ENCODE results near the gene SEMA3E.
"Not testable (repeated sequence)": the region's sequence is repeated elsewhere in the genome, so short reads cannot be mapped to it uniquely, and the experiment has no call there.

Gene SEMA3E

DNA sequence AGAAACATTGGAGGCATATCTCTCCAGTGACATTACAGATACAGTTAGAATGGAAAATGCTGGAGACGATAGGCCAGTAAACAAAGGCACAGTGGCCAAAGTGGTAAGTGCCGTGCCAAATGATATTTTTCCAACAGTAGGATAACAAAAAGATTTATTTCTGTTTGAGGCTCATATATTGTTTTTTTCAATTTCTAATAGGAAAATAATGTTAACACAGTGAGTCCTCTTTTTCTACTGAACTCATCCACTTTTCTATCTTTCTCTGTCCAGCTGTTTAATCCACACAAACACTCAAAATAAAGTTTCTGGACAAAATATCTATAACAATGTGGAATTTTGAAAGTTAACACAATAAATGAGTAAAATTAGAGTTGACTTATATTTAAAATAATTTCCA is 201.3 kb downstream of the SEMA3E start:
- no peak for DNase-seq

DNA sequence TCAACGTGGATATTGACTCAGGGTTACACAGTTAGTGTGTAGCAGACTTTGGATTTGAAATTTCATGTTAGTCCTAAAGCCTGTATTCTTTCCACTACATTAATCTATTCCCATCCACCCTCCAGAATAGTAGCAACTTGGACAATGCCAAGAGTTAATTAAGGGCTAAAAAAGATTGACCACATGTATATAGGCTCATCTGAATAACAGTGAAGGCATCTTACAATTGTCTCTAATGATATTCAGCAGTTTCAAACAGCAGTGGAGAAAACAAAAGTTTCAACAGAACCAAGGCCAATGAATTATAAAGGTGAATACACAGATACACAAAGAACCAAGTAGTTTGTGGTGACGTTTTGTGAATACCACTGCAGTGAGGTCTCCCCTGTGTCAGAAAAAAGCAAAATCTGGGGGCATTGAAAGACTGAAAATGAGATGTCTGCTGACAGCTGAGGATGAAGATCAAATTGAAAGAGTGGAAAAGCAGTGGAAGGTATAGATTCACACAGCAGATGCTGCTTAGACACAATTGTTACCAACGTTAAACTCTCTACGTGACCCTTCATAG is 202.8 kb downstream of the SEMA3E start:
- DNase-seq, result no peak

DNA sequence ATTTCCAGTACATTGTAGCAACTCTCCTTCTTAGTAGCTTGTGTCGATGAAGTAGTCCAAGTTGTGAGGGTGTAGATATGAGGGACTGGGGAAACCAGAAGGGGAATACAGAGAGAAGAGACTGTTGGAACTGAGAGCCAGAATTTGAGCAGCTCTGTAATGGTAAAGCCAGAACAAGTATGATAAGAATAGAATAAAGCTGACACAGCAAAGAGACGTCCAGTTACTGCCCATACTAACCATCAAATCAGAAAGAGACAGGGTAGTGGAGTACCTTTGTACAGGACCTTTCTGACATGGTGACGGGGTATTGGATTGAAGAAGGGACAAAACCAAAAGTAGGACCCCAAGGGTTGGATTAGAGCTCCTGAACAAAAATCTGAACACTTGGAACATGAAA is 206.0 kb downstream of the SEMA3E start:
- no peak for DNase-seq

DNA sequence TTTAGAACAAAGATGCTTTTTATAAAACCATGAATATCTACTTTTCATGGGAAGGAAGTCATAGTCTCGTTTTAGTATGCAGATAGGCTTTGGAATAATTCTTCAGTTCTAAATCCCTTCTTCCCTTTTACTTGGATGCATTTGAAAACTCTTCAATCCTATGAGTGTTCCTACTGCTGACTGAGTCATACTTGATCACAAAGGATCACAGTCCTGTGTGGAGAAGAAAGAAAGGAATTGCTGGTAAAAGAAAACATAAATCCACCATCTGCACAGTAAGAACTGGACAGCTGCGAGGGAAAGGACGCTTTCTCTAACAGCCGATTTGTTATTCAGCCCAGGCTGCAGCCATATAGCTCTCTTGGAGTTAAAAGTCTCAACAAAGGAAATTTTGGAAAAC is 209.9 kb downstream of the SEMA3E start:
- no peak for DNase-seq

DNA sequence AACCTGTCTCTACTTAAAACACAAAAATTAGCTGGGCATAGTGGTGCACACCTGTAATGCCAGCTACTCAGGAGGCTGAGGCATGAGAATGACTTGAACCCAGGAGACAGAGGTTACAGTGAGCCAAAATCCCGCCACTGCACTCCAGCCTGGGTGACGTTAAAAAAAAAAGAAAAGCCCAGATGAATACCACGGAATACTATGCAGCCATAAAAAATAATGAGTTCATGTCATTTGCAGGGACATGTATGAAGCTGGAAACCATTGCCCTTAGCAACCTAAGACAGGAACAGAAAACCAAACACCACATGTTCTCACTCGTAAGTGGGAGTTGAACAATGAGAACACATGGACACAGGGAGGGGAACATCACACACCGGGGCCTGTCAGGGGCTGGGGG is 218.7 kb downstream of the SEMA3E start:
- DNase-seq, result not testable (repeated sequence)

DNA sequence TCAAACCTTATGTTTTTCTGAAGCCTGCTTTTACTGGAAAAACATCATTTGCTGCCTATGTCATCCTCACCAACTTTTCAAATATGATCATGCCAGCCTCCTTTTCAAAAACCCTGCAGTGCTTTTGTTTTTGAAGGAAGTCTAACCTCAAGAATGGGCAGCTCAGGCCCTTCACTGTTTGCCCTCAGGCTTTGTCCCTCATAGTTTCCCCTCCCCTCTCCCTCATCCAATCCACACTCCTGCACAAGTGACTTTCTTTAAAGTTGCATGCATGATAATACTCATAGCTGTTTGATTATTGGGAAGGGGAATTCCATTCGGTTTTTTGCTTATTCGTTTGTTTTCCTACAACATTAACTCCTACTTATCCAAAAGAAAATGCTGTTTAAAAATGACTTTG is 219.4 kb downstream of the SEMA3E start:
- no peak for DNase-seq

DNA sequence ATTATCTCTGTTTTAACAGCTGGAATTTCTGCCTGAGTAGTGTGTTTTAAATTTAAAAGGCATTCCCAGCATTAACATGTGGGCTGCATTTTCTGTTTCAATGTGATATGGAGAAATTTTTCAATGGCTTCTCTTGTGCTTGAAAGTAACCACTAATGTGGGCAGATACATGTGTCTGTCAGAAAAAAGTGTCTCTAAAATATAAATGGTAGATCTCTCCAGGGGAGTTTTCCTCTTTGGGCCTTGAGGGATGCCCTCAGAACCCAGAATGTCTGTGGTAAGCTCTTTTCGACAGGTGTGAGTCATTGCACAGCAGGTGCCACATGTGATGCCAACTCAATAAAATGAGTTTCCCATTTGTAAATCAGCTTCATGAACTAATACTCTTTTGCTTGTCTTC is 221.1 kb downstream of the SEMA3E start:
- DNase-seq, result no peak

DNA sequence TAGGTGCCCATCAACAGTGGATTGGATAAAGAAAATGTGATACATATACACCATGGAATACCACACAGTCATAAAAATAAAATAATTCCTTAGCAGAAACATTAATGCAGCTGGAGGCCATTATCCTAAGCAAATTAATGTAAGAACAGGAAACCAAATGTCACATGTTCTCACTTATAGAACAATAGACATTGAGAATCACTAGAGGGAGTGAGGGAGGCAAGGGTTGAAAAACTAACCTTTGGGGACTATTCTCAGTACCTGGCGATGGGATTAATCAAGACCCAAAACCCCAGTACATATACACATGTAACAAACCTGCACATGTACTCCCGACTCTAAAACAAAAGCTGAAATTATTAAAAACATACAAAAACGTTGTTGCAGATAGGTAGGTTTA is 222.6 kb downstream of the SEMA3E start:
- DNase-seq, result no peak

DNA sequence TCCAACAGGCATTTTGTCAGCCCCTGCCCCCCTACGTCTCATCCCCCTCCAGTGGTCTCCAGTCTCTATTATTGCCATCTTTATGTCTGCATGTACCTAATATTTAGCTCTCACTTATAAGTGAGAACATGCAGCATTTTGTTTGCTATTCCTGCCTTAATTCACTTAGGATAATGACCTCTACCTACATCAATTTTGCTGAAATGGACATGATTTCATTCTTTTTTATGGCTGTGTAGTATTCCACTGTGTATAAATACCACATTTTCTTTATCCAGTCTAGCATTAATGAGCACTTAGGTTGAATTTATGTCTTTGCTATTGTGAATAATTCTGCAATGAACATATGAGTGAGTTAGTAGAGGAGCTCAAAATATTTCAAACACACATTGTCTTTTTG is 229.9 kb downstream of the SEMA3E start:
- DNase-seq, result no peak

DNA sequence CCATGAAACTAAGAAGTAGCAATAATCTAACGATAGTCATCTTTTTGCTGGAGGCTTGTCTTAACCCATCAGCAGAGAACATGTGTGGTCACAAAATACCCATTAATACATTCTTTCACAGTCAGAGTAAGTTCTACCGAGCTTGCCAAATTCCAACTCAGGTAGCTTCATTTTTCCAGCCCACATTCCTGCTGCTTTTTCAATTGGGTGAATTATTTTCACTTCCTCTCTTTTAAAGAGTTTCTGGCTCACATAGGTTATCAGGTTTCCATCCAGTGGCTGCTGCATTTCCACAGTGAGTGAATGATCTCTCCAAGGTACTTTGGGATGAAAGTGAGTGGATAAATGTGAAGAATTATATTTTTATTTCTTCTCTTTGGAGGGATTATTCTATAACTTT is 233.1 kb downstream of the SEMA3E start:
- no peak for DNase-seq

DNA sequence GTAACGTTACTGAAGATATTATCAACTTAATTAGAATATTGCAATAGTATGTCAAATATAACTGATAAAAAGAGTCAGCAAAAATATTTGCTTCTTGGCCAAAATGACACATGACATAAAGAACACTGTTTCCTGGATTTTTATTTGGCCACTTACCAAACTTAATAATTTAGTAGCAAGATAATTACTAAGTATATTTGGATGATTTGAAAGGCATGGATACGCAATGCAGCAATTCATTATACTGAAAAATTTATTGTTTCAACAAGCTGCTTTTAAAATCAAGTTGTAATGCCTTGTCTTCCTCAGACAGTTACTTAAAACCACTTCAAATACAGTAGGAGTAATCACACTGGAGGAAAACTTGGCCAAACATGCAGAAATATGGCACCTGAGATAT is 234.0 kb downstream of the SEMA3E start:
- no peak for DNase-seq

DNA sequence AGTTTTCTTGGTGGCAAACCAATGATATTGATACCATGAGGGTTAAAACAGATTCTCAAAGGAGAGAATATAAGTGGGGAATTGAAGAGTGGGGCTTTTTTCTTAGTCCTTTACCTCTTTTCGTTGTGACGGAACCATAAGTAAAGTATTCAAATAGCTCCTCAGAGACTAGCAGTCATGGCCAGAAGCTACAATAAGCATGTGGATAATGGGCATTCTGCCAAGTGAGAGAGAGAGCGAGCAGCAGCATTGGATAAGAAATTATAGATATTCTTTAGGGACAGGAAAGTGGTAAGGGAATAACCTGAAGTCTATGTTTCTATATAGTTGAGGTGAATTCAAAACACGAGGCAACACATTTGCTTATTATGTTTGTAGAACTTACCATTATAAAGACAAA is 235.1 kb downstream of the SEMA3E start:
- DNase-seq, result no peak

DNA sequence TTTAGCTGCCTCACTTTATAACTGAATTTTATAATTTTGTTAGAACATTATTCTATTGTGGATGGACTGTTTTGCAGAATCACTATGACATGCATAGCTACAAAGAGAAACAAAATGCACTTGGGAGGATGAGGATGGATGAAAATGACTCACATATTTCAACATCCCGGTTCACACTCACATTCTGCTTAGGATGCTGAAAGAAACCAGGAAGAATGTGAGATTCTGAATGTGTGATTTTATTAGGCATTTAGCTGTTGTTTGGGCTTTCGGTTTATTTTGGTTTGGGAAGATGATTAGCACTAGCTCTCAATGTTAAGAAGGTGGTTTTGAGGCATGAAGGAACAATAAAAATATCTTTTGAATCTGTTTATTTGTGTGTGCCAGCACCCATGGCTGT is 235.5 kb downstream of the SEMA3E start:
- no peak for DNase-seq

DNA sequence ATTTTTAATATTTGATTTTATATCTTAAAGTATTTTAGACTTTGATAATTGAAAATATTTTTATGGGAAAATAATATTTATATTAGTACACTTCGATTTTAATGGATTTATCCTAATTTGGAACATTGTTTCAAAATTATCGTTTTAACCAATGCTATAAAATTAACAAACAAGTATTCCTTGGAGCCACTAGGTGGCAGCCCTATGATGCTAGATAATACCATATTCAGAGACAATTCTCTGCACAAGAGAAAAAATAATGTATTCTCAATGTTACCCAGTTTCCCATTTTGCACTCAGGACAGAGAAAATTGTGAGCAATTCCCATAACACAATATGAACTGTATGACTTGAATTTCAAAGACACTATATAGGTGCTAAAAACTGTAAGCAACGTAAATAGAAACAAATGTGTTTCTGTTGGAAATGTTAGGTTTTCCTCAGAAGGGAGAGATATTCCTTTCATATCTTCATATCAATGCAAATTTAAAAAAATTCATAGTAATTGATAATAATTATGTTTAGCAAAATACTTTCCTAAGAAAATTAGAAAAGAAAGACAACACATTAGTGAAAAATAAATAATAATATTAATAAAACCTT is 237.8 kb downstream of the SEMA3E start:
- no peak for DNase-seq

DNA sequence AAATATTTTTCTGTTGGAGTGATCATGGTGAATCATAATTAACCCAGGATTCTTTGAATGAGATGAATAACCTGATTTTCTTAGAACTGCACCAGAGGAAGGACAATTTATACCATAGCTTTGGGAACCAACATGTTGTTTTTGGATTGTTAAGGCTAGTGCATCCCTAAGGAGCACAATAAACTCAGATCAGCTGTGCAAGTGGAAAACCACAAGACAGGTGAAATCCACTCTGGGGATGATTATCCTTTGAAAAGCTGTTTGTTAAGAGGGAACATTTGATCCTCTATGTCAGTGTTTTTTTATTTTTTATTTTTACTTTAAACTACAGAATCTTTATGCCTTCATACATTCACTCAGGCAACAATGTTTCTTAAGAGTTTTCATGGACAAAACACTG is 254.2 kb downstream of the SEMA3E start:
- no peak for DNase-seq

DNA sequence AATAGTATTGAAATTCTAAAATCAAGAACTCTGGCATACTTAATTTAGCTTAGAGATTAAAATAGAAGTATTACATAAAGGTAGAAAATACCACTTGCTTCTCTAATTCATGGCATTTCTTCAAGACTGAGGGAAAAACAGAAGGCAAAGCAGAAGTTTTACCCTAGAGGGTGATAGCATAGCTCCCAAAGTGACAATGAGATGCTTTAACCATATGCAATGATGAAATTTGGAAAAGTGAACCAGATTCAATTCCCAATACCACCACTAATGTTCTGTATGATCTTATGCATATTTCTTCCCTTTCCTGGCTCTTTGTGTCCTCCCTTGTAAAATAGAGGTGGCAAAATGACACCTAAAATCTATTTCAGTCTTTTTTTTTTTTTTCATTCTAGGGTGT is 260.5 kb downstream of the SEMA3E start:
- DNase-seq, result no peak

DNA sequence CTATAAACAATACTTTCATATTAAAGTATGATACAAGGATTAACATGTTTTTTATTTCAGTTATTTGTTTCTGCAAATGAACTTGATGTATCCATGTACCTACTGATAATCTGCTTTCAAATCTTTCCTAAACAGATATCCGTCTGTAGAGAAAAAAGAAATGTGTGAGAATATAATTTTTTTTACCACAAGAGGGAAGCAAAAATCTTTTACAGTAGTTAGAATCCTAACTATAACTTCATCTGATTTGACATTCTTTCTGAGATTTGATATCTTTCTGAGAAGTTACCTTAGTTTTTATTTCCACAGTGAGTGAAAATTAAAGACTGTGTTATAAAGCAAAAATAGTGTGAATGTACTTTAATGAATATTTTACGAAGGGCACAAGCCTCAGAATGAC is 282.3 kb downstream of the SEMA3E start:
- DNase-seq, result no peak

DNA sequence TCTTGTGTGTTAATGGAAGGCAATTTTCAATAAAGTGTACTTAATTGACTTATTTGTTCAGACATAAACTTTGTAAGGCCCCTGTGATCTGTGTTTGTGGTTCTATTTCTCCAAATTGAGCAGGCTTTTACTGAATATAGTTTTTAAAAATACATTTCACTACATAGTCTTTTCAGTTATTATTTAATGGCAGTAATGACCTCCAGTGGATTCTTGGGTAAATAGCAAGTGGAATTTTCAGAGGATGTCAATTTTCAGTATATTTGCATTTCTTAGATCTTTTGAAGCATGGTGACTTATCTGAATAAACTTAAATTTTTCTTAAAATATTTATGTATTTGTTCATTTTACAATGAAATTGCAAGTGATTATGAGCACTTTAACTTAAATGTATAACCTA is 283.2 kb downstream of the SEMA3E start:
- DNase-seq, result no peak

DNA sequence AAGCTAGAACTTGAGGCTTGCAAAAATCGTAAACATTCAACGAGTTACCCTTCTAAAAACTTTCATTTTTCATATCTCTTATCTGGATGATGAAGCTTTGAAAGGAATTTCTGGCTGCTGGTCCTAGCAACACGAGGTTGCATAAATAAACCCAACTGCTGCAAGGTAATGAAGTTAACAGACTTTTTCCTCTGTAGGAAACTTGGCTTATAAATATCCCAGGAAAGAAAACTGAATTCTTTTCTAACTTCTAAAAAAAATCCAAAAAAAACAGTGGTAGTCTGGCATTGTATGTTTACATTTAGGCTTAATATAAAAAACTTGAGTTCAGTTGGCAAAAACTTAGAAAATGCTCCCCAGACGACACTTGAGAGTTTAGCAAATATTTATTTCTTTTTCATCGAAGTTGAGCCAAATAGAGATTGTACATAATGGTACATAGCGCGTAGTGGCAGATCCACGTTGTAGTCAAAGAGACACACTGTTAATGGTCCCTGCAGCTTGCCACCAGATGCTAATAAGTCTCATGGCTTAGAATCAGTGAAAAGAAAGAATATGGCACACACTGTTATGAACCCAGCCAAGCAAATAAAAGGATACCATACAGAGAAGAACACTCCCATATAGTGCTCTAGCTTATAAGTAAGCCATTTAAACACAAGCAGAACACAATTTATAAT is 285.9 kb downstream of the SEMA3E start:
- peak; percentile 42 for DNase-seq

DNA sequence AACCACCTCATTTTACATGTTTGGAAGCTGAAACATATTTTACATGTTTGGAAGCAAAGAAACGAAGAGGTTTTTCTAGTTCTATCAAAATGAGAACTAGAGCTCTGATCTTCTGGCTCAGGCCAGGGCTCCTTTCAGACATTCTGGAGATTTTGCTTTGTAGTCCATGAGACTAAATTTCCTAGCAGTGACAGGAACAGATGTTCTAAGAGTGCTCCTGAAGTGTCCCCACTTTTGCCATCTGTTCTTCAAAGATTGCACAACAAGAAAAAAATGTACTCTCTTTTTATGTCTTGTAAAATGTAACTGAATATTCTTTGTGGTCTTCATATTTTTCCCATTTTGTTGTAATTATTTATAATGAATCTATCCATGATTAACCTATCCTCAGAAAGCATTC is 289.8 kb downstream of the SEMA3E start:
- DNase-seq, result no peak

DNA sequence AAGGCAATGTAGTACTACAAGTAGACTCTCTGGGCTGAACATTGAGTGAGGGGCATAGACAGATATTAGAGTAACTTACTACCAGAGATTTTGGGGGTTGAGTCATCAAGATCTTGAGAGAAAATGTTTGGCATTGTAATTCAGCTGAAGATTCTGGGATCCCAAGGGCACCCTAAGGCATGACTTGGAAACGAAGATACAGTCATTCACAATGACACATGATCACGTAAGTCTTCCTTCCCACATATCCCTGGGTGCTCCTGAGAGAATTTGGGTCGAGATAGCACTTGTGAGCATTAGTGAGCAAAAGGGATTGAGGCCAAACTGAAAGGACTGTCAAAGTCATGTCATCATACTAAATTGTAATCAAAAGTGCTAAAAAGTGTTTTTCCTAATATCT is 293.8 kb downstream of the SEMA3E start:
- DNase-seq, result no peak

DNA sequence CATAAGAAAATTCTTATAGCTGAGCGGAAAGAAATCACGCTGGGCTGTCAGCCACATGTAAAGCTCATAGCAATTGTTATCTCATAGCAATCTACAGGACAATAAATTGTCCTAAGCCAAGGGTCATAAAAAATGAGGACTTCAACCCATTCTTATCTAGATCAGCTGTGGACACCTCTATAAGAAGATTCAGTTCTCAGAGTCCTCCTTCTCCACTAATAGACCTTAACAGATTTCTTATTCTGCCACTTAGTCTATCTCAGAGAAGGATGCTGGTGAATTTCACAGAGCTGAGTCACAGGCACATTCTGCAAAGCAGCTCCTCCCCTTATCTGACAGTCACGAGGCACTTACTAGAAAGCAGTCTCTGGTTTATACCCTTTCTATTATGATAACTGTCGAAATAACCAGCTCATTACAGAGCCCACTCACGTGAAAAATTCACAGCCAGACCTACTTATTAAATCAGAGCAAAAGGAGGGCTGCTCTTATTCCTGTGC is 300.9 kb downstream of the SEMA3E start:
- DNase-seq, result no peak

DNA sequence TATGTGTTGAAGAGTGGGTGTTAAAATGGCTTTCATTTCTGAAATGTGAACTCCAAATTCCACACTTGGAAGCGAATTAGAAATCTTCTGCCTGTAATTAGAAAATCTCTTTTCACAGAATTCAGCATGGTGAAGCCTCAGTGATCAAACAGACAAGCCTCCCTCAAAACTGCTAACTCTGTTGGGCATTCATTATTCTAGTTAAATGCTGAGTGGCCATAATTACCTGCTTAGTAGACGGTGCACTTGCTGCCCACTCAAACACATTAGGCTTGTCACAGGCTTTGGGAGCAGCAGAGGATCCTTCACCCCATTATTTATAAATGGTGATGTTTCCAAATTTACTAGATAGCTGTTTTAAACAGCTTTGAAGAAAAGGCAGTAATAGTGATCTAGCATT is 309.0 kb downstream of the SEMA3E start:
- no peak for DNase-seq

DNA sequence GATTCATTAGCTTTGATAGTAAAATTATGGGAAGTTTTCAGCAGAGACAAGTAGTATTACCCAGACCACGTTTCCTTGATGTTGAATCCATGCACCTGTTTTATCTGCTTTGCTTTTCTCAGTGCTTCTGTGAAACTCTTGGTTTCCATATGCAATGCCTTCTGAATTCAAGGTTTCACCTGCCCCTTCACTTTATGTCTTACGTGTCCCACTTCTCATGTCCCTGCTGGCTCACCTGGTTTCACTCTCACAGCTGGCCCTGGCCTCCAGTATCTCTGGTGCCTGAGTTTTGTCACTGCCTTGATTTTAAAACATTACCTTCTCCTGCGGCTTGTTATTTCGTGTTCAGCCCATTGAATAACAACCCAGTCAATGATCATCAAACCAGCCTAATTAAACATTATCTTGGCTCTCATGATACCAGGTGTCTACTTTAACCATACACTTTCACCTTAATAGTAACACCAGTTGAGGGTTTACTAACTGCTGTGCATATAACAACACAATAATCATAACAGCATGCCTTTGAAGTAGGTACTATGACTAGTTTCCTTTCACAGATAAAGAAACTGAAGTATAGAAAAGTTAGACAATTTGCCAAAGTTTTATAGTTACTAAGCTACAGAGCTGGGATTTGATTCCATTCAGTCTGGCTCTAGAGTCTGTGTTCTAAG is 310.5 kb downstream of the SEMA3E start:
- no peak for DNase-seq

Data from left hindlimb (tissue), 1 donor.